Tibial nerve (tissue), 4 donors: ENCODE measurements around the gene CRYM. TPM values are rescaled to one million over a fixed set of nuclear protein-coding genes. Genes with fewer than 3 reads are reported as not detected.

Experiments used
- DNase-seq, 2 donors: peaks; one replicate each; pipeline ENCODE4 v3.0.0-alpha.2; 2019; ENCODE audit warnings: low spot score in 2 of 2
- H3K27ac ChIP-seq, 4 donors: fragments of 200-600 bp; sonication (generic) in 3 of 4; one replicate each; pipeline ENCODE4 v1.5.1; 2017 to 2019; ENCODE audit warnings: mild to moderate bottlenecking in 1 of 4
- H3K27me3 ChIP-seq, 2 donors: fragments of 200-600 bp; sonication (generic) in 1 of 2; one replicate each; pipeline versions ENCODE4 v1.5.1 to v1.6.0; 2017 to 2019
- H3K36me3 ChIP-seq, 3 donors: fragments of 200-600 bp; sonication (generic); one replicate each; pipeline ENCODE4 v1.5.1; 2018 to 2019
- H3K4me1 ChIP-seq, 4 donors: fragments of 200-600 bp; sonication (generic) in 3 of 4; one replicate each; pipeline ENCODE4 v1.5.1; 2017 to 2019
- H3K4me3 ChIP-seq, 4 donors: fragments of 200-600 bp; sonication (generic) in 3 of 4; one replicate each; pipeline ENCODE4 v1.5.1; 2017 to 2019; ENCODE audit warnings: mild to moderate bottlenecking in 1 of 4, moderate library complexity in 1 of 4
- H3K9me3 ChIP-seq, 4 donors: fragments of 200-600 bp; sonication (generic) in 3 of 4; one replicate each; pipeline ENCODE4 v1.5.1; 2017 to 2019
- CTCF ChIP-seq, 5 experiments: fragments of 200-600 bp in 3 of 5; fragments of 450-650 bp in 2 of 5; sonication (generic) in 3 of 5; IDR thresholded peaks; one replicate each; pipeline ENCODE4 v1.5.1; 2016 to 2019; ENCODE audit warnings: antibody characterized with exemption in 5 of 5, mild to moderate bottlenecking in 3 of 5, moderate library complexity in 2 of 5
- EP300 ChIP-seq, 2 donors: sonication (generic); formaldehyde crosslinking; IDR thresholded peaks; one replicate each; pipeline ENCODE4 v1.6.1; 2017; ENCODE audit warnings: antibody characterized with exemption in 2 of 2, mild to moderate bottlenecking in 1 of 2
- POLR2A ChIP-seq, 2 donors: fragments of 450-650 bp; IDR thresholded peaks; one replicate each; pipeline ENCODE4 v1.6.1; 2017; ENCODE audit warnings: antibody characterized with exemption in 2 of 2, mild to moderate bottlenecking in 2 of 2, moderate library complexity in 2 of 2
- WGBS, 2 donors: methylation state at CpG; one replicate each; pipeline ENCODE4 v1.1.5; 2018; 5-methylcytosine and 5-hydroxymethylcytosine counted together
- total RNA-seq, 4 donors: library from RNA; depleted of rRNA; stranded (reverse); fragments of >200 nt; gene quantifications; one replicate each; pipeline ENCODE4 v1.1.0, GENCODE V29; 2016

CRYM gene
- total RNA-seq, 4 donors from 2014 or later = not detected

- Histone ChIP-seq H3K4me3 (no peak overlapping the region), H3K27me3 (no peaks in the 10 kb centered on the region), H3K27ac (no peak overlapping the region), H3K9me3 (no peaks in the 10 kb centered on the region), H3K4me1 (peaks cover 0 to 6% (median 0%) of the 10 kb centered on the region in 4 donors), H3K36me3 (no peaks in the 10 kb centered on the region)
- TF ChIP-seq CTCF (IDR thresholded peaks at IDR 0.05) (no peak), EP300 (IDR thresholded peaks at IDR 0.05) (no peak), POLR2A (IDR thresholded peaks at IDR 0.05) (no peak)
- no peak for DNase-seq
Observed at GRCh38 chr16:21227866-21228265, 50.2 kb downstream of the CRYM start.

- TF ChIP-seq POLR2A (IDR thresholded peaks at IDR 0.05) (no peak), CTCF (IDR thresholded peaks at IDR 0.05) (no peak), EP300 (IDR thresholded peaks at IDR 0.05) (no peak)
- DNase-seq = no peak
- H3K9me3 ChIP-seq = no peaks in the 10 kb centered on the region
- H3K36me3 ChIP-seq = no peaks in the 10 kb centered on the region
- H3K4me3 ChIP-seq = no peak overlapping the region
- no peak overlapping the region for H3K27ac ChIP-seq
- H3K4me1 ChIP-seq = peaks cover 0 to 6% (median 0%) of the 10 kb centered on the region in 4 donors
- H3K27me3 ChIP-seq = no peaks in the 10 kb centered on the region
Observed at GRCh38 chr16:21226749-21227148, 51.3 kb downstream of the CRYM start.

- Histone ChIP-seq H3K27me3 (no peaks in the 10 kb centered on the region), H3K27ac (no peak overlapping the region), H3K9me3 (no peaks in the 10 kb centered on the region), H3K4me1 (peaks cover 0 to 6% (median 0%) of the 10 kb centered on the region in 4 donors), H3K36me3 (no peaks in the 10 kb centered on the region), H3K4me3 (no peak overlapping the region)
- DNase-seq = no peak
- no peak for TF ChIP-seq CTCF (IDR thresholded peaks at IDR 0.05)
- no peak for TF ChIP-seq EP300 (IDR thresholded peaks at IDR 0.05)
- no peak for TF ChIP-seq POLR2A (IDR thresholded peaks at IDR 0.05)
- WGBS, 2 donors = 46 to 58% methylated on average over 2 of the region's 2 CpGs
Observed at GRCh38 chr16:21224800-21225199, 53.3 kb downstream of the CRYM start.

GRCh38 chr16:21223787-21224186 is 54.3 kb downstream of the CRYM start:
- no peak overlapping the region for H3K4me3 ChIP-seq
- TF ChIP-seq CTCF (IDR thresholded peaks at IDR 0.05) (no peak), EP300 (IDR thresholded peaks at IDR 0.05) (no peak), POLR2A (IDR thresholded peaks at IDR 0.05) (no peak)
- H3K27me3 ChIP-seq = no peaks in the 10 kb centered on the region
- H3K27ac ChIP-seq = no peak overlapping the region
- H3K9me3 ChIP-seq = no peaks in the 10 kb centered on the region
- no peaks in the 10 kb centered on the region for H3K36me3 ChIP-seq
- 75 to 82% methylated on average over 9 of the region's 9 CpGs for WGBS, 2 donors
- peaks cover 0 to 6% (median 0%) of the 10 kb centered on the region in 4 donors for H3K4me1 ChIP-seq
- no peak for DNase-seq

- Histone ChIP-seq H3K4me3 (no peak overlapping the region), H3K9me3 (no peaks in the 10 kb centered on the region), H3K36me3 (no peaks in the 10 kb centered on the region), H3K27me3 (no peaks in the 10 kb centered on the region), H3K27ac (no peak overlapping the region), H3K4me1 (peaks cover 0 to 4% (median 0%) of the 10 kb centered on the region in 4 donors)
- TF ChIP-seq EP300 (IDR thresholded peaks at IDR 0.05) = no peak
- TF ChIP-seq CTCF (IDR thresholded peaks at IDR 0.05) = no peak
- no peak for TF ChIP-seq POLR2A (IDR thresholded peaks at IDR 0.05)
- DNase-seq = no peak
- 52 to 54% methylated on average over 4 of the region's 4 CpGs for WGBS, 2 donors
Observed at GRCh38 chr16:21222495-21223337, 55.4 kb downstream of the CRYM start.
